ENCODE results near the gene SORCS2.

SORCS2 gene

GRCh38 chr4:7761720-7762119, 569.4 kb downstream of the SORCS2 start:
- peak; percentile 39 to 45 for DNase-seq (ENCODE audit: low read depth in 2 of 2)

- DNase-seq (ENCODE audit: low read depth in 2 of 2), result no peak
Observed at GRCh38 chr4:7762376-7763030, 570.2 kb downstream of the SORCS2 start.

- no peak for DNase-seq (ENCODE audit: low read depth in 2 of 2)
Observed at GRCh38 chr4:7763106-7763505, 570.8 kb downstream of the SORCS2 start.

- no peak for DNase-seq (ENCODE audit: low read depth in 2 of 2)
Observed at GRCh38 chr4:7763788-7764187, 571.5 kb downstream of the SORCS2 start.

GRCh38 chr4:7764466-7764865, 572.1 kb downstream of the SORCS2 start:
- no peak for DNase-seq (ENCODE audit: low read depth in 2 of 2)

- DNase-seq (ENCODE audit: low read depth in 2 of 2), result no peak
Observed at GRCh38 chr4:7765666-7766065, 573.3 kb downstream of the SORCS2 start.

GRCh38 chr4:7766086-7766485, 573.7 kb downstream of the SORCS2 start:
- no peak for DNase-seq (ENCODE audit: low read depth in 2 of 2)

- DNase-seq (ENCODE audit: low read depth in 2 of 2), result no peak
Observed at GRCh38 chr4:7766661-7767345, 574.5 kb downstream of the SORCS2 start.

- DNase-seq (ENCODE audit: low read depth in 2 of 2), result no peak
Observed at GRCh38 chr4:7767526-7767925, 575.2 kb downstream of the SORCS2 start.

GRCh38 chr4:7767966-7768365, 575.6 kb downstream of the SORCS2 start:
- DNase-seq (ENCODE audit: low read depth in 2 of 2), result no peak

GRCh38 chr4:7768736-7769135, 576.4 kb downstream of the SORCS2 start:
- DNase-seq (ENCODE audit: low read depth in 2 of 2), result no peak

GRCh38 chr4:7769396-7770223, 577.3 kb downstream of the SORCS2 start:
- DNase-seq (ENCODE audit: low read depth in 2 of 2), result no peak

GRCh38 chr4:7770224-7771050, 578.1 kb downstream of the SORCS2 start:
- no peak for DNase-seq (ENCODE audit: low read depth in 2 of 2)

GRCh38 chr4:7771056-7771455, 578.7 kb downstream of the SORCS2 start:
- peak; percentile 22 to 28 for DNase-seq (ENCODE audit: low read depth in 2 of 2)

GRCh38 chr4:7771541-7772507, 579.5 kb downstream of the SORCS2 start:
- DNase-seq (ENCODE audit: low read depth in 2 of 2), result no peak

- DNase-seq (ENCODE audit: low read depth in 2 of 2), result no peak
Observed at GRCh38 chr4:7772711-7773385, 580.5 kb downstream of the SORCS2 start.

GRCh38 chr4:7773401-7774180, 581.3 kb downstream of the SORCS2 start:
- DNase-seq (ENCODE audit: low read depth in 2 of 2), result no peak

GRCh38 chr4:7774301-7775294, 582.3 kb downstream of the SORCS2 start:
- DNase-seq (ENCODE audit: low read depth in 2 of 2), result no peak
